Stimulated activated CD4-positive, alpha-beta T cell treated with anti-CD3 and anti-CD28 coated beads, Interleukin-15, amount 100 ng/mL, for 1 hour (primary cell): ENCODE results near the gene ACAD10.
"Not testable (repeated sequence)": the region's sequence is repeated elsewhere in the genome, so short reads cannot be mapped to it uniquely, and the experiment has no call there.

ENCODE experiments used
- DNase-seq, 2 donors: peaks; one replicate each; pipeline ENCODE4 v3.0.0-alpha.2; 2020; ENCODE audit warnings: low read depth in 1 of 2, low spot score in 1 of 2

The ACAD10 gene

DNA sequence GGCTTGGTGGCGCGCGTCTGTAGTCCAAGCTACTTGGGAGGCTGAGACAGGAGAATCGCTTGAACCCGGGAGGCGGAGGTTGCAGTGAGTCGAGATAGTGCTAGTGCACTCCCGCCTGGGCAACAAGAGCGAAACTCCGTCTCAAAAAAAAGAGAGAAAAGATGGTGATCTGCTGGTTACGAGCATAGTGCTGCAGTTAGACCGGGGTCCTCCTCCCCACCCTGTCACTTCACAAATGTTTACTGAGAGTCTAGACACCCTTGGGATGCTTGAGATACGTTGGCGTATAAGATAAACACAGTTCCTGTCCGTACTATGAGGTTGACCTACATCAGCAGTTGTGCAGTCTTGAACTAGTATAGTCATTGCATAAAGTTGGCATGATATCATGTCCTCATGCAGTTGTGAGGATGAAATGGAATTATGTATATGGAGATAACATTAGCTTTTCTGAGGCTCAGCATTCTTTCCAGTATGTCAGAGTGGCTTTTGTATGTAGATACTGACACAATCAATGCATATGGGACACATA is 787 bp downstream of the ACAD10 start:
- no peak for DNase-seq

DNA sequence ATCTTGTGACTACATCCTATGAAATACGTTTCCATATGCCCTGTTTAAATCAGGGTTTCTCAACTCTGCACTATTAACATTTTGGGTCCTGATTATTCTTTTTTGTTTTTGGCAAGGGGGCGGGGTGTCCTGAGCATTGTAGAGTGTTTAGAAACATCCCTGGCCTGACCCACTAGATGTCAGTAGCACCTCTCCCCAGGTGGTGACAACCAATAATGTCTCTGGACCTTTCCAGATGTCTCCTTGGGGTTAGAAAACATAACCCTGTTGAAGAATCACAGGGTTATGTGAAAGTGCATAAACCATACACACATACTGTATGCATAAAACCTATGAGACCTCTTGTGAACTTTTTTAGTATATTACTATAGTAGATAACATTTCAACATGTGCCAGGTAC is 1.4 kb downstream of the ACAD10 start:
- no peak for DNase-seq

DNA sequence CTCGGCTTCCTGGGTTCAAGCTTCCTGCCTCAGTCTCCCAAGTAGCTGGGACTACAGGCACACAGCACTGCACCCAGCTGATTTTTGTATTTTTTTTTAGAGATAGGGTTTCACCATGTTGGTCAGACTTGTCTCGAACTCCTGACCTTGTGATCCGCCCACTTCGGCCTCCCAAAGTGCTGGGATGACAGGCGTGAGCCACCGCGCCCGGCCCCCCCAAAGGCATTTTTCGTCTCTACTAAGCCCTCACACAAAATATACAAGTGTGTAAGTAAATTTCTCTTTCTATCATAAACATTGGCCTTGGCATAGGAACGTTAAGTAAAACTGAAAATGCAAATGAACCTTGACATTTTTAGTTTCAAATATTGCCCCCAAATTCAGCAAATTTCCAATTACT is 2.1 kb downstream of the ACAD10 start:
- no peak for DNase-seq

DNA sequence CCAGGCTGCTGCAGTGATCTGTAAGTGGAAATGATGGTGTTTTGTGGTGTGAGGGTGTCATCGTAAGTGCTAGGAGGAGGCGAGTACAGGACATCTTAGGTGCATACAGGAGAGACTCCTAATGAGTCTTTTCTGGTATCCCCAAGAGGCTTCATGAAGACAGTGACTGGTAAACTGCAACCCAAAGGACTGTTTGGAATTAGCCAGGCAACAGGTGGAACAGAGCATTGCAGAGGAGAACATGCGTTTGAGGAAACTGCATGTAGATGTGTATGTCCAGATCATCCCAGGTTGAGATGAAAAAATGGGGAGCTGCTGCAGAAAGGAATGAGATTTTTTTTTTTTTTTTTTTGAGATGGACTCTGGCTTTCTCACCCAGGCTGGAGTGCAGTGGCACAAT is 5.4 kb downstream of the ACAD10 start:
- no peak for DNase-seq

DNA sequence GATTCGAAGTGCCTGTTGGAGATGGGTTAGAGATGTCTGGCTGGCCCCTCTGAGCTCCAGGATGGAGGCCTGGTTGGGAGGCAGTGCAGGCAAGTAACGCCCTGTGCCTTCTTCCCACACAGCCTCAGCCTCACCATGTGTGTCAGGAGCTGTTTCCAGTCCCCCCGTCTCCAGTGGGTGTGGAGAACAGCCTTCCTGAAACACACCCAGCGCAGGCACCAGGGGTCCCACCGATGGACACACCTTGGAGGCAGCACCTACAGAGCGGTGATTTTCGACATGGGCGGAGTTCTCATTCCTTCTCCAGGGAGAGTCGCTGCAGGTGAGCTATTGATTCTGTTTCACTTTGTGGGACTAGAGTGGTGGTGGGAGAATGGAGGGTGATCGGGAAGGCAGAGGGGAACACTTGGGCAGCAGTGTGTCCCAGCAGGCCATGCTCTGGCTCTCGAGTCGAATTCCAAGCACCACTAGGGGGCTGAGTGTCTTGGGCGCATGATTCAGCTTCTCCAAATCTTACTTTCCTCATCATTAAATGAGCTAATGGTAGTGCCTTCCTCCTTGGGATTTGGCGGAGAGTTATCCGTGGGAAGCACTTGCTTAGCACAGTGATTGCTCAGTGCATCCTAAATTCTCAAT is 6.8 kb downstream of the ACAD10 start:
- no peak for DNase-seq

DNA sequence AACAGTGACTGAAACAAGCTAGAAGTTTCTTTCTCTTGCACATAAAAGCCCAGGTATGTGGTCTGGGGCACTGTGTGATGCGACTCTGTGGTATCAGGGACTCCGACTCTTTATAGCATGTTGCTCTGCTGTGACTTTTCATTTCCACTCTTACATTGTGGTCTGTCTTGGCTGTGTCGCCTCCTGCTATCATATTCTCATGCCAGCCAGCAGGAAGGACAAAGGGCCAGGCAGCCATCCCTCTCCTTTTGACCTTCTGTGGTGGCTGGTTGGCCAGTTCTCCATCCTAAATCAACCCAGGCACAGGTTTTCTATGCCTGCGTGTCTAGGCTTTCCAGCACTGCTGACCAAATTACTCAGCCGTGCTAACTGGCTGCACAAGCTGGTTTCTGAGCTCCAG is 8.0 kb downstream of the ACAD10 start:
- no peak for DNase-seq

DNA sequence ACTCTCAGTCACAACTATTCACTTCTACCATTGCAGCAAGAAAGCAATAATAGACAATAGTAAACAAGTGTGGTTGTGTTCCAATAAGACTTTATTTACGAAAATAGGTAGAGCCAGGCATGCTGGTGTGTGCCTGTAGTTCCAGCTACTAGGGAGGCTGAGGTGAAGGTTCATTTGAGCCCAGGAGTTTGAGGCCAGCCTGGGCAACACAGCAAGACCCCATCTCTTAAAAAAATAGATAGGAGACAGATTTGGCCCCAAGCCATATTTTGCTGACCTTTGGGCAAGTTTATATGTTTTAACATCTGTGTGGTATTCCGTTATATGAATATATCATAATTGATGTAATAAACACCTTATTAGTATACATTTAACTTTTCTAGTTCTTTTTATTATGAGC is 14.1 kb downstream of the ACAD10 start:
- DNase-seq, result no peak

DNA sequence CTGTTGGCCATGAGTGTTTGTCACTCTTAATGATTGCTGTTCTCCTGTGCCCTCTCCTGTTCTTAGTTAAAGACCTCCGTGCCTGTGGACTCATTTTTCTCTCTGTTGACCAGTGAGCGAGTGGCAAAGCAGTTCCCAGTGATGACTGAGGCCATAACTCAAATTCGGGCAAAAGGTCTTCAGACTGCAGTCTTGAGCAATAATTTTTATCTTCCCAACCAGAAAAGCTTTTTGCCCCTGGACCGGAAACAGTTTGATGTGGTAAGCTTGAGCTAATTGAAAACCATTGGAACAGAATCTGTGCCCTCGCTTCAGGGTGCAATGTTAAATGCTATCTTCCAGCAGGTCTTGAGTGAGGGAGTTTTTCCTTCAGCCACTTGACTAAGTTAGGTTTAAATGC is 19.8 kb downstream of the ACAD10 start:
- DNase-seq, result no peak

DNA sequence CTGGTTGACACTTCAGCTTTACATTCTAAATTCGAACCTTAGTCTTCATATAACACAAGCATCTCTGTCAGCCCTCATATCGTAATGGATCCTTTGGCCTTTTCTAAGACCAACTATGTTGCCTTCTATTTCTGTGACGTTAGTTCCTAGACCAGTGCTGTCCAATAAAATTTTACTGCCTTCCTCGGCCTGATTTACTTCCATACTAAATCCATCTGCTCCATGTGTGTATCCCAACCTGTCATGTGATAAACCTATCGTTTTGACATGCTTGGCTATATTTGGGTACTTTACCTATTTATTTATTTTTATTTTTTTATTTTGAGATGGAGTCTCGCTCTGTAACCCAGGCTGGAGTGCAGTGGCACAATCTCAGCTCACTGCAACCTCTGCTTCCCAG is 20.3 kb downstream of the ACAD10 start:
- no peak for DNase-seq

DNA sequence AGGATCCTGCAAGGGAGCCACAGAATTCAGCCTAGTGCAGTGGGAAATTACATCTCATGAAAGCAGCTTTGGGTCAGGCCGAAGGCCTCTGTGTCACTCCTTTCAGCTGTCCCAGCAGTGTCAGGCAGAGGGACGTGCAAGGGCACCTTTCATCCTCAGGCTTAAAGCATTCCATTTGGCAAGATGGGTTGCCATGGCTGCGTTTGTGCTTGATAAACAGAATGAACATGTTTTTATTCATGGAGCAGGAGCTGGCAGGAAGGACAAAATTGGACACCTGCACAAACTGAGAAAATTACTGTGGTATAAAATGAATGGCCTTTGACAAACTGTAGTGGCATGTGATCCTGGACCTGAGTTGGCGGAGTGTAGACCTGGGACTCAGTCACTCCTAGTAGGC is 29.4 kb downstream of the ACAD10 start:
- no peak for DNase-seq

DNA sequence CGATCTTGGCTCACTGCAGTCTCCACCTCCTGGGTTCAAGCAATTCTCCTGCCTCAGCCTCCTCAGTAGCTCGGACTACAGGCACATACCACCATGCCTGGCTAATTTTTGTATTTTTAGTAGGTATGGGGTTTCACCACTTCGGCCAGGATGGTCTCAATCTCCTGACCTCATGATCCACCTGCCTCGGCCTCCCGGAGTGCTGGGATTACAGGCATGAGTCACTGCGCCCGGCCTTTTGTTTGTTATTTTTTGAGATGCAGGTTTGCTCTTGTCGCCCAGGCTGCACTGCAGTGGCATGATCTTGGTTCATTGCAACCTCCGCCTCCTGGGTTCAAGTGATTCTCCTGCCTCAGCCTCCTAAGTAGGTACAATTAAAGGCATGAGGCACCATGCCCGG is 33.5 kb downstream of the ACAD10 start:
- DNase-seq, result not testable (repeated sequence)

DNA sequence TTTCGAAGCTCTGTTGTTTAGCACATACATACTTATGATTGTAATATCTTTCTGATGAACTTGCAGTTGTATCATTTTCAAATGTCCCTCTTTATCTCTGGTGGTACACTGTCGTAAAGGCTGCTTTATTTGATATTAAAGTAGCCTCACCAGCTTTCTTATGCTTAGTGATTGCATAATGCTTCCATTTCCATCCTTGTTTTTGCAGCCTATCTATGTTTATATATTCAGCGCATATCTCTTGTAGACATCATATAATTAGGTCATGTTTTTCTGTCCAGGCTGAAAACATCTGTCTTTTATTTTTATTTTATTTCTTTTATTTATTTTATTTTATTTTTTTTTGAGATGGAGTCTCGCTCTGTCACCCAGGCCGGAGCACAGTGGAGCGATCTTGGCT is 34.6 kb downstream of the ACAD10 start:
- DNase-seq, result no peak

DNA sequence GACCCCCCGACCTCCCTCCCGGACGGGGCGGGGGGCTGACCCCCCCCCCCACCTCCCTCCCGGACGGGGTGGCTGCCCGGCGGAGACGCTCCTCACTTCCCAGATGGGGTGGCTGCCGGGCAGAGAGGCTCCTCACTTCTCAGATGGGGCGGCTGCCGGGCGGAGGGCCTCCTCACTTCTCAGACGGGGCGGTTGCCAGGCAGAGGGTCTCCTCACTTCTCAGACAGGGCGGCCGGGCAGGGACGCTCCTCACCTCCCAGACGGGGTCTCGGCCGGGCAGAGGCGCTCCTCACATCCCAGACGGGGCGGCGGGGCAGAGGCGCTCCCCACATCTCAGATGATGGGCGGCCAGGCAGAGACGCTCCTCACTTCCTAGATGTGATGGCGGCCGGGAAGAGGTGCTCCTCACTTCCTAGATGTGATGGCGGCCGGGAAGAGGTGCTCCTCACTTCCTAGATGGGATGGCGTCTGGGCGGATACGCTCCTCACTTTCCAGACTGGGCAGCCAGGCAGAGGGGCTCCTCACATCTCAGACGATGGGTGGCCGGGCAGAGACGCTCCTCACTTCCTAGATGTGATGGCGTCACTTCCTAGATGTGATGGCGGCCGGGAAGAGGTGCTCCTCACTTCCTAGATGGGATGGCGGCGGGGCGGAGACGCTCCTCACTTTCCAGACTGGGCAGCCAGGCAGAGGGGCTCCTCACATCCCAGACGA is 38.0 kb downstream of the ACAD10 start:
- not testable (repeated sequence) for DNase-seq

DNA sequence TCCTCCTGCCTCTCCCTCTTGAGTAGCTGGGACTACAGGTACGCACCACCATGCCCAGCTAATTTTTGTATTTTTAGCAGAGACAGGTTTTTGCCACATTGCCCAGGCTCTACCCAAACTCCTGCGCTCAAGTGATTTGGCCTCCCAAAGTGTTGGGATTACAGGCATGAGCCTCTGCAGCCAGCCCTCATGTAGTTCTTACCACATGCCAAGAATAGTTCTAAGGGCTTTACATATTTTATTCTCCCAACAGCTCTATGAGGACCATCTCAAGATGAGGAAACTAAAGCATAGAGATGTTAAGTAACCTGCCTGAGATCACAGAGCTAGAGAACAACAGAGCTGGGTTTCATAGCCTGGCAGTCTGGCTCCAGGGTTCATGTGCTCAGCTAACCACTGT is 42.9 kb downstream of the ACAD10 start:
- no peak for DNase-seq

DNA sequence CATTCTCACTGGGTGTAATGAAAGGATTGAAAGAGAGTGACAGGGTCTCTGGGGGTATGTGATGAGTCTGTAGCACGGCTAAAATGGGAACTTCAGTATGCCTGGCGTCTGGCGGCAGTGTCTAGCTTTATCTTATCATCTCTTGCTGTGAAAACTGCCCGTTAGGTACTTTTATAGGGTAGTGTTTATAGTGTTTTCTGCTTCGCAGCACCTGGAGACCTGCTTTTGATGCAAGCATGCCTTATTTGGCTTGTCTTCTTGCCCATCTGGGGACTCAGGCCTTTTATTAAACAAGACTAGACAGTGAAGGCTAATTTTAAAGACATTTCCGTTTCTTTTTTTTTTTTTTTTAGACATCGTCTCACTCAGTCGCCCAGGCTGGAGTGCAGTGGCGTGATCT is 44.6 kb downstream of the ACAD10 start:
- no peak for DNase-seq

DNA sequence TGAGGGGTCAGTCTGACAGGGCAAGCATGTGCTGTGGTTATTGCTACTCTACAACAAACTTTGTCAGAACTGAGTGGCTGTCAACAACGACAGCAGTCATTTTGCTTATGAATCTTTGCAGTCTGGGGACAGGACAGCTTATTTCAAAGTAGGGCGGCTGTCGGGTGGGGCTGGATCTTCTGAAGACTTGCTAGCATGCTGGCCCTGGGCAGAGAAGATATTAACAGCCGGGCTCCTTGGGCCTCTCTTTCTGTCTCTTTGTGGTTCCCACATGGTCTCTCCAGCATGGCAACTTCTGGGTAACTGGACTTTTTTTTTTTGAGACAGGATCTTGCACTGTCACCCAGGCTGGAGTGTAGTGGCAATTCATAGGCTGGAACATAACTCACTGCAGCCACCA is 46.9 kb downstream of the ACAD10 start:
- no peak for DNase-seq

DNA sequence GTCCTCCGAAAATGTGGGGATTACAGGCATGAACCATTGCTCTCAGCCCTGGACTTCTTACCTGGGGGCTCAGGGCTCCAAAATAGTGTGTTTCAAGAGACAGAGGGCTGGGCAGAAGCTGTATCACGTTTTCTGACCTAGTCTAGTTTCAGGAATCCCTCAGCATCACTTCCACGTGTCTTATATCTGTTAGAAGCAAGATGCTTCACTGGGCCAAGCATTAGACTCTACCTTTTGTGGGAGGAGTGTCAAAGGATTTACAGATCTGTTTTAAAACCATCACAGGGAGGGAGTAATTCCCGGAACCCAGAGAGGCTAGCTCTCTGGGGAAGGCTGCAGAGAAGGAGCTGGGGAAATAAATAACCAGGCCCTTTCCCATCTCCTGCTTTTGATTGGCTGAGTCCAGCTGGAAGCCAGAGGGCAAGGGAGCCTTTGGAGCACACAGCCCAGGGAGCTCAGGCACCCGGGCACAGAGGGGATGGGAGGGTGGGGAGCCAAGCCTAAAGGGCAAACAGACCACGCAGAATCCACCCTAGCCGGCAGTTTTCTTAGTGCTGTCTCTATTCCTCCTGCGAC is 47.6 kb downstream of the ACAD10 start:
- no peak for DNase-seq

DNA sequence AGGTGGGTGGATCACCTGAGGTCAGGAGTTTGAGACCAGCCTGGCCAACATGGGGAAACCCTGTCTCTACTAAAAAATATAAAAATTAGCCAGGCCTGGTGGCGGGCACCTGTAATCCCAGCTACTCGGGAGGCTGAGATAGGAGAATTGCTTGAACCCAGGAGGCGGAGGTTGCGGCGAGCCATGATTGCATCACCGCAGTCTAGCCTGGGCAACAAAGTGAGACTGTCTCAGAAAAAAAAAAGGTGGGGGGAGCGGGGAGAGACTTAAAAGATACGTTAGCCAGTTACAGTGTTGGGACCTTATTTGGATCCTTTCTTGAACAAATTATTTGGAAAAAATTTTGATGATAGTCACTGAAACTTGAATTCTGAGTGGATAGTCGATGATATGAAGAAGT is 53.7 kb downstream of the ACAD10 start:
- not testable (repeated sequence) for DNase-seq

DNA sequence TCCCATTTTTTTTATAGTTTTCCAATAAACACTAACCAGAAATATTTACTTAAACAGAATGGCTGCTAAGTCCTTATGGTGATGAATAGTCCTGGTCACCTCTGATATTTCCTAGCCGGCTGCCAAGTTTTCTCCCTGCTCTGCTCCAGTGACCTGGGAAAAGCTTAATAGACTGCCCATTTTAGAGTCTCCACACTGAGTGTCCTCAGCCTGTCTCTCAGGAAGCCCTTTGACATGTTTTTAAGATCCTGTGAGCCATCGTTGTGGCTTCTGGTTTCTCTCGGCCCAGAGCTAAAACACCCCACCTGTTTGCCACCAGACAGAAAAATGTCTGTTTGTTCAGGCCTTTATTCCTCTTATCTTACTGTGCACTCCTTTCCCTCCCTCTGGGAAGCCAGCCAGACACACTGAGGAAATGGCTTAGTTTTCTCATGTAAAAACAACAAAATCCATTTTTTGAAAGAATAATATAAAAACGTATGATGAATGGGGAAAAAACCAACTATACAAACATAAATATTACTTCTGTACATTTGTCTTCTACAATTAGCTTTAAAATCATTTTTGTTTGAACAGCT is 55.5 kb downstream of the ACAD10 start:
- no peak for DNase-seq

DNA sequence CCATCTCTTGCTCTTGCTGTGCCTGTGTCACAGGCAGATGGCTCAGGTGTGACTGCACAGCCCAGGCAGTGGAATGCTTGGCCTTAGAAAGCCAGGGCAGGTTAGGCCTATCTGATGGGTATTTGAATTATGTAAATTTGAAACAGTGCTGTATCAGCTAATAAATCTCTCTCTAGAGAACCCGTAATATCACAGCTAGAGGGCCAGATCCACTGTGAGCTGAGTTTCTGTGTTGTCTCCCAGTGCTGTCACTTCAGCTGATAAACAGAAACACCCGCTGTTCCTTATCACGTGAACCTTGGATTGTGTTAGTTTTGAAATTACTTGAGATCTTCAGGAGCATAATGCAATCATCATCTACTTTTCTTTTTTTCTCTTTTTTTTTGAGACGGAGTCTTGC is 59.4 kb downstream of the ACAD10 start:
- no peak for DNase-seq

DNA sequence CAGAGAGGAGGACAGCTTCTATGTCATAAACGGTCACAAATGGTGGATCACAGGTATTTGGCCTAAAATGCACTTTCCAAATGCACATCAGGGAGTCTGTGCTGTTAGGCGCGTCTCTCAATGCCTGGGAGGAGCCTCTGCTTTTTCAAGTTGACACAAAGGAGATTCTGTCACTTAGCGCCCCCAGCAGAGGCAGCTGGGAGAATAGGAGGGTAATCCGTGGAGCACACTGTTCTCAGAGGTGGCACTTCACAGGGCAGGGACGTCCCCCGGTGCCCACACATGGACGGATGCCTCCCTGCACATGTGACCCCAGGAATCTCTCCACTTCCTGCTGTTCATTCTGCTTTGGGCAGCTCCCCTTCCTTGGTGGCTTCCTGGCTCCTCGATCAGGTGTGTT is 61.5 kb downstream of the ACAD10 start:
- no peak for DNase-seq

DNA sequence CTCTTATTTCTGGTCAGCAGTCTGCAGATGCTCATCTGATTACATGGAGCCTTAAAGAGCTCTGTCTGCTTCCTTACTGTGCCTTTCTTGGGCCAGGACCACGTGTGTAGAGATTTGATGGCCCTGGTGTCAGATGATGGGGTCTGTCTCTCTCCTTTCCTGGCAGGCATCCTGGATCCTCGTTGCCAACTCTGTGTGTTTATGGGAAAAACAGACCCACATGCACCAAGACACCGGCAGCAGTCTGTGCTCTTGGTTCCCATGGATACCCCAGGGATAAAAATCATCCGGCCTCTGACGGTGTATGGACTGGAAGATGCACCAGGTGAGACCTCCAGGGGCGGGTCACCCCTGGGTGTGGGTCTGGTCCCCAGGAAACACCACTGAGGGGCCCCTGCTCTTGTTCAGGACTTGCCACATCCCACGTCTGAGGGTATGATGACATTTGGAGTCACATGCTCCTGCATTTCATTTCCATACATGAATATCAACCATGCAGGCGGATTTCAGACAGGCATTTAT is 62.4 kb downstream of the ACAD10 start:
- DNase-seq, result no peak
